ENCODE data around the gene DOC2A. TPM values are rescaled to one million over a fixed set of nuclear protein-coding genes. Genes with fewer than 3 reads are reported as not detected.

The DOC2A gene
- total and polyA plus RNA-seq, 9 of the 15 experiments (the other 6 are each of a cell fraction or from before 2014, with no cell fraction given): 0.03 to 0.38 (median 0.28) TPM; not detected in 1

DNA sequence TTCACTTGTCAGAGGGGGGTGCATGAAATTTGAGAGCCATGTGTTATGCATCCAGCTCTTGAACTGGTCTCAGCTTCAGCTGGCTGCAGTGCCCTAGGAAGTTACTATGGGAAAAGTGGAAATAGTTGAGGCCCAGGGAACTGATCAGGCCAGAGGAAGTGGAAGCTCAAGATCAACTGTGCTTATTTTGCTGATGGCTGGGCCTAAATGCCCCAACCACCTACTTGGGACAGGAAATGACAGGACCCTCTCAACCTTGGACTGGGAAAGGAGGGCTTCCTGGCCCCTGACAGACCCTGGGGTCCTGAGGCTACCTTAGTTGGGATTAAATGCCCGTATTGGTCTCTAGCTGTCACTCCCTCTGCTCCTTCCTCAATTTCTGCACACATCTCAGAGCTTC lies 38.3 kb downstream of the DOC2A start (continued):
- TF ChIP-seq, protein P1, sequence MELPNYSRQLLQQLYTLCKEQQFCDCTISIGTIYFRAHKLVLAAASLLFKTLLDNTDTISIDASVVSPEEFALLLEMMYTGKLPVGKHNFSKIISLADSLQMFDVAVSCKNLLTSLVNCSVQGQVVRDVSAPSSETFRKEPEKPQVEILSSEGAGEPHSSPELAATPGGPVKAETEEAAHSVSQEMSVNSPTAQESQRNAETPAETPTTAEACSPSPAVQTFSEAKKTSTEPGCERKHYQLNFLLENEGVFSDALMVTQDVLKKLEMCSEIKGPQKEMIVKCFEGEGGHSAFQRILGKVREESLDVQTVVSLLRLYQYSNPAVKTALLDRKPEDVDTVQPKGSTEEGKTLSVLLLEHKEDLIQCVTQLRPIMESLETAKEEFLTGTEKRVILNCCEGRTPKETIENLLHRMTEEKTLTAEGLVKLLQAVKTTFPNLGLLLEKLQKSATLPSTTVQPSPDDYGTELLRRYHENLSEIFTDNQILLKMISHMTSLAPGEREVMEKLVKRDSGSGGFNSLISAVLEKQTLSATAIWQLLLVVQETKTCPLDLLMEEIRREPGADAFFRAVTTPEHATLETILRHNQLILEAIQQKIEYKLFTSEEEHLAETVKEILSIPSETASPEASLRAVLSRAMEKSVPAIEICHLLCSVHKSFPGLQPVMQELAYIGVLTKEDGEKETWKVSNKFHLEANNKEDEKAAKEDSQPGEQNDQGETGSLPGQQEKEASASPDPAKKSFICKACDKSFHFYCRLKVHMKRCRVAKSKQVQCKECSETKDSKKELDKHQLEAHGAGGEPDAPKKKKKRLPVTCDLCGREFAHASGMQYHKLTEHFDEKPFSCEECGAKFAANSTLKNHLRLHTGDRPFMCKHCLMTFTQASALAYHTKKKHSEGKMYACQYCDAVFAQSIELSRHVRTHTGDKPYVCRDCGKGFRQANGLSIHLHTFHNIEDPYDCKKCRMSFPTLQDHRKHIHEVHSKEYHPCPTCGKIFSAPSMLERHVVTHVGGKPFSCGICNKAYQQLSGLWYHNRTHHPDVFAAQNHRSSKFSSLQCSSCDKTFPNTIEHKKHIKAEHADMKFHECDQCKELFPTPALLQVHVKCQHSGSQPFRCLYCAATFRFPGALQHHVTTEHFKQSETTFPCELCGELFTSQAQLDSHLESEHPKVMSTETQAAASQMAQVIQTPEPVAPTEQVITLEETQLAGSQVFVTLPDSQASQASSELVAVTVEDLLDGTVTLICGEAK (IDR thresholded peaks at IDR 0.05): no peak
- TF ChIP-seq, protein P1 (CRISPR knock-in tag; IDR thresholded peaks at IDR 0.05): no peak
- TF ChIP-seq RBM34 (IDR thresholded peaks at IDR 0.05; ENCODE audit: borderline replicate concordance, insufficient read depth, low read length): no peak
- TF ChIP-seq, protein P2, sequence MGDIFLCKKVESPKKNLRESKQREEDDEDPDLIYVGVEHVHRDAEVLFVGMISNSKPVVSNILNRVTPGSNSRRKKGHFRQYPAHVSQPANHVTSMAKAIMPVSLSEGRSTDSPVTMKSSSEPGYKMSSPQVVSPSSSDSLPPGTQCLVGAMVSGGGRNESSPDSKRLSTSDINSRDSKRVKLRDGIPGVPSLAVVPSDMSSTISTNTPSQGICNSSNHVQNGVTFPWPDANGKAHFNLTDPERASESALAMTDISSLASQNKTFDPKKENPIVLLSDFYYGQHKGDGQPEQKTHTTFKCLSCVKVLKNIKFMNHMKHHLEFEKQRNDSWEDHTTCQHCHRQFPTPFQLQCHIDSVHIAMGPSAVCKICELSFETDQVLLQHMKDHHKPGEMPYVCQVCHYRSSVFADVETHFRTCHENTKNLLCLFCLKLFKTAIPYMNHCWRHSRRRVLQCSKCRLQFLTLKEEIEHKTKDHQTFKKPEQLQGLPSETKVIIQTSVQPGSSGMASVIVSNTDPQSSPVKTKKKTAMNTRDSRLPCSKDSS (IDR thresholded peaks at IDR 0.05; ENCODE audit: low read depth, partially characterized antibody): no peak
- TF ChIP-seq, protein P3, sequence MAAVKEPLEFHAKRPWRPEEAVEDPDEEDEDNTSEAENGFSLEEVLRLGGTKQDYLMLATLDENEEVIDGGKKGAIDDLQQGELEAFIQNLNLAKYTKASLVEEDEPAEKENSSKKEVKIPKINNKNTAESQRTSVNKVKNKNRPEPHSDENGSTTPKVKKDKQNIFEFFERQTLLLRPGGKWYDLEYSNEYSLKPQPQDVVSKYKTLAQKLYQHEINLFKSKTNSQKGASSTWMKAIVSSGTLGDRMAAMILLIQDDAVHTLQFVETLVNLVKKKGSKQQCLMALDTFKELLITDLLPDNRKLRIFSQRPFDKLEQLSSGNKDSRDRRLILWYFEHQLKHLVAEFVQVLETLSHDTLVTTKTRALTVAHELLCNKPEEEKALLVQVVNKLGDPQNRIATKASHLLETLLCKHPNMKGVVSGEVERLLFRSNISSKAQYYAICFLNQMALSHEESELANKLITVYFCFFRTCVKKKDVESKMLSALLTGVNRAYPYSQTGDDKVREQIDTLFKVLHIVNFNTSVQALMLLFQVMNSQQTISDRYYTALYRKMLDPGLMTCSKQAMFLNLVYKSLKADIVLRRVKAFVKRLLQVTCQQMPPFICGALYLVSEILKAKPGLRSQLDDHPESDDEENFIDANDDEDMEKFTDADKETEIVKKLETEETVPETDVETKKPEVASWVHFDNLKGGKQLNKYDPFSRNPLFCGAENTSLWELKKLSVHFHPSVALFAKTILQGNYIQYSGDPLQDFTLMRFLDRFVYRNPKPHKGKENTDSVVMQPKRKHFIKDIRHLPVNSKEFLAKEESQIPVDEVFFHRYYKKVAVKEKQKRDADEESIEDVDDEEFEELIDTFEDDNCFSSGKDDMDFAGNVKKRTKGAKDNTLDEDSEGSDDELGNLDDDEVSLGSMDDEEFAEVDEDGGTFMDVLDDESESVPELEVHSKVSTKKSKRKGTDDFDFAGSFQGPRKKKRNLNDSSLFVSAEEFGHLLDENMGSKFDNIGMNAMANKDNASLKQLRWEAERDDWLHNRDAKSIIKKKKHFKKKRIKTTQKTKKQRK (IDR thresholded peaks at IDR 0.05; ENCODE audit: borderline replicate concordance, low read depth, low read length): no peak
- TF ChIP-seq, protein P4, sequence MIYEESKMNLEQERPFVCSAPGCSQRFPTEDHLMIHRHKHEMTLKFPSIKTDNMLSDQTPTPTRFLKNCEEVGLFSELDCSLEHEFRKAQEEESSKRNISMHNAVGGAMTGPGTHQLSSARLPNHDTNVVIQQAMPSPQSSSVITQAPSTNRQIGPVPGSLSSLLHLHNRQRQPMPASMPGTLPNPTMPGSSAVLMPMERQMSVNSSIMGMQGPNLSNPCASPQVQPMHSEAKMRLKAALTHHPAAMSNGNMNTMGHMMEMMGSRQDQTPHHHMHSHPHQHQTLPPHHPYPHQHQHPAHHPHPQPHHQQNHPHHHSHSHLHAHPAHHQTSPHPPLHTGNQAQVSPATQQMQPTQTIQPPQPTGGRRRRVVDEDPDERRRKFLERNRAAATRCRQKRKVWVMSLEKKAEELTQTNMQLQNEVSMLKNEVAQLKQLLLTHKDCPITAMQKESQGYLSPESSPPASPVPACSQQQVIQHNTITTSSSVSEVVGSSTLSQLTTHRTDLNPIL (CRISPR knock-in tag; IDR thresholded peaks at IDR 0.05): no peak
- no peak for TF ChIP-seq JUND (IDR thresholded peaks at IDR 0.05; ENCODE audit: borderline replicate concordance, low read depth, low read length)
- no peak for TF ChIP-seq JUND (tag; IDR thresholded peaks at IDR 0.05; ENCODE audit: borderline replicate concordance, low read depth, low read length)
- TF ChIP-seq, protein P5, sequence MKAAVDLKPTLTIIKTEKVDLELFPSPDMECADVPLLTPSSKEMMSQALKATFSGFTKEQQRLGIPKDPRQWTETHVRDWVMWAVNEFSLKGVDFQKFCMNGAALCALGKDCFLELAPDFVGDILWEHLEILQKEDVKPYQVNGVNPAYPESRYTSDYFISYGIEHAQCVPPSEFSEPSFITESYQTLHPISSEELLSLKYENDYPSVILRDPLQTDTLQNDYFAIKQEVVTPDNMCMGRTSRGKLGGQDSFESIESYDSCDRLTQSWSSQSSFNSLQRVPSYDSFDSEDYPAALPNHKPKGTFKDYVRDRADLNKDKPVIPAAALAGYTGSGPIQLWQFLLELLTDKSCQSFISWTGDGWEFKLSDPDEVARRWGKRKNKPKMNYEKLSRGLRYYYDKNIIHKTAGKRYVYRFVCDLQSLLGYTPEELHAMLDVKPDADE (conservative IDR thresholded peaks at IDR 0.05; ENCODE audit: control insufficient read depth, low read depth, low read length): no peak
- TF ChIP-seq SAFB (IDR thresholded peaks at IDR 0.05; ENCODE audit: borderline replicate concordance, low read depth, low read length): no peak
